ENCODE results near the gene IL21R.

- TF ChIP-seq, protein P1, sequence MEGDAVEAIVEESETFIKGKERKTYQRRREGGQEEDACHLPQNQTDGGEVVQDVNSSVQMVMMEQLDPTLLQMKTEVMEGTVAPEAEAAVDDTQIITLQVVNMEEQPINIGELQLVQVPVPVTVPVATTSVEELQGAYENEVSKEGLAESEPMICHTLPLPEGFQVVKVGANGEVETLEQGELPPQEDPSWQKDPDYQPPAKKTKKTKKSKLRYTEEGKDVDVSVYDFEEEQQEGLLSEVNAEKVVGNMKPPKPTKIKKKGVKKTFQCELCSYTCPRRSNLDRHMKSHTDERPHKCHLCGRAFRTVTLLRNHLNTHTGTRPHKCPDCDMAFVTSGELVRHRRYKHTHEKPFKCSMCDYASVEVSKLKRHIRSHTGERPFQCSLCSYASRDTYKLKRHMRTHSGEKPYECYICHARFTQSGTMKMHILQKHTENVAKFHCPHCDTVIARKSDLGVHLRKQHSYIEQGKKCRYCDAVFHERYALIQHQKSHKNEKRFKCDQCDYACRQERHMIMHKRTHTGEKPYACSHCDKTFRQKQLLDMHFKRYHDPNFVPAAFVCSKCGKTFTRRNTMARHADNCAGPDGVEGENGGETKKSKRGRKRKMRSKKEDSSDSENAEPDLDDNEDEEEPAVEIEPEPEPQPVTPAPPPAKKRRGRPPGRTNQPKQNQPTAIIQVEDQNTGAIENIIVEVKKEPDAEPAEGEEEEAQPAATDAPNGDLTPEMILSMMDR (IDR thresholded peaks at IDR 0.05), result no peak
- TF ChIP-seq POLR2A (IDR thresholded peaks at IDR 0.05), result no peak
Measured at GRCh38 chr16:27404163-27404823, 2.3 kb downstream of the IL21R start.

Measured in adrenal gland (tissue), 5 donors.